Nephron (organoid): ENCODE measurements around the gene PCGF2.

ENCODE experiments used
- H3K27ac Mint-ChIP-seq, 3 experiments: 2 replicates each; pipeline ENCODE4 v1.8.0; 2020; ENCODE audit warnings: mixed read lengths in 3 of 3, mild to moderate bottlenecking in 2 of 3, moderate library complexity in 1 of 3
- H3K27me3 Mint-ChIP-seq: 2 replicates; pipeline ENCODE4 v1.8.0; 2021; ENCODE audit warnings: low read depth, mild to moderate bottlenecking, moderate library complexity, mixed read lengths
- H3K36me3 Mint-ChIP-seq: 2 replicates; pipeline ENCODE4 v1.8.0; 2020; ENCODE audit warnings: low read depth, mixed read lengths
- H3K4me1 Mint-ChIP-seq: 2 replicates; pipeline ENCODE4 v1.8.0; 2020; ENCODE audit warnings: mixed read lengths
- H3K4me3 Mint-ChIP-seq, 3 experiments: 2 replicates each; pipeline ENCODE4 v1.8.0; 2020; ENCODE audit warnings: mild to moderate bottlenecking in 3 of 3, mixed read lengths in 3 of 3, moderate library complexity in 2 of 3
- H3K9me3 Mint-ChIP-seq: 2 replicates; pipeline ENCODE4 v1.8.0; 2020; ENCODE audit warnings: mixed read lengths
- CTCF ChIP-seq, 3 experiments: fragments of 200-600 bp; sonication (generic); IDR thresholded peaks; one replicate each; pipeline ENCODE4 v1.5.0; 2021; ENCODE audit warnings: antibody characterized with exemption in 3 of 3; ENCODE audit not compliant: unreplicated experiment in 3 of 3

The PCGF2 gene

GRCh38 chr17:38705523-38705802, 42.7 kb downstream of the PCGF2 start:
- Mint-ChIP-seq H3K36me3 (peaks cover 16% of the 10 kb centered on the region), H3K9me3 (no peaks in the 10 kb centered on the region), H3K27ac (peak overlapping the region in 1 of 3 experiments; percentile 98), H3K27me3 (peaks cover 31% of the 10 kb centered on the region), H3K4me1 (peaks cover 68% of the 10 kb centered on the region), H3K4me3 (peak overlapping the region; percentile 81 to 96 (median 95))
- no peak for TF ChIP-seq CTCF (IDR thresholded peaks at IDR 0.05; ENCODE audit: unreplicated experiment in 3 of 3)

- Mint-ChIP-seq H3K27ac (peak within 1 kb of the TSS; percentile 95 to 98 (median 97)), H3K9me3 (no peaks in the 10 kb centered on the region), H3K27me3 (peaks cover 27% of the 10 kb centered on the region), H3K36me3 (peaks cover 16% of the 10 kb centered on the region), H3K4me3 (peak within 1 kb of the TSS; percentile 95 to 96 (median 95)), H3K4me1 (peaks cover 67% of the 10 kb centered on the region)
- no peak for TF ChIP-seq CTCF (IDR thresholded peaks at IDR 0.05; ENCODE audit: unreplicated experiment in 3 of 3)
Measured at GRCh38 chr17:38704606-38705522, 43.3 kb downstream of the PCGF2 start, which contains the start of gene MLLT6. Gene MLLT6, plus strand, starts transcription at chr17:38705273. Its CDS starts 360 bp downstream, at chr17:38705633.

GRCh38 chr17:38703742-38704605, 44.2 kb downstream of the PCGF2 start:
- H3K27ac Mint-ChIP-seq = peak overlapping the region; percentile 95 to 98 (median 97)
- H3K4me3 Mint-ChIP-seq = peak overlapping the region; percentile 93 to 96 (median 95)
- no peak for TF ChIP-seq CTCF (IDR thresholded peaks at IDR 0.05; ENCODE audit: unreplicated experiment in 3 of 3)
- peaks cover 10% of the 10 kb centered on the region for H3K36me3 Mint-ChIP-seq
- no peaks in the 10 kb centered on the region for H3K9me3 Mint-ChIP-seq
- H3K4me1 Mint-ChIP-seq = peaks cover 64% of the 10 kb centered on the region
- peaks cover 27% of the 10 kb centered on the region for H3K27me3 Mint-ChIP-seq

- Mint-ChIP-seq H3K36me3 (peaks cover 8% of the 10 kb centered on the region), H3K4me1 (peaks cover 57% of the 10 kb centered on the region), H3K27me3 (peaks cover 27% of the 10 kb centered on the region), H3K9me3 (no peaks in the 10 kb centered on the region), H3K27ac (peak overlapping the region; percentile 95 to 98 (median 97)), H3K4me3 (peak overlapping the region; percentile 93 to 96 (median 95))
- TF ChIP-seq CTCF (IDR thresholded peaks at IDR 0.05; ENCODE audit: unreplicated experiment in 3 of 3) = no peak
Measured at GRCh38 chr17:38702916-38703741, 45.0 kb downstream of the PCGF2 start.

GRCh38 chr17:38702166-38702915, 45.8 kb downstream of the PCGF2 start:
- Mint-ChIP-seq H3K27ac (peak overlapping the region; percentile 95 to 98 (median 97)), H3K9me3 (no peaks in the 10 kb centered on the region), H3K27me3 (peaks cover 27% of the 10 kb centered on the region), H3K36me3 (peaks cover 2% of the 10 kb centered on the region), H3K4me1 (peaks cover 49% of the 10 kb centered on the region), H3K4me3 (peak overlapping the region; percentile 93 to 96 (median 95))
- no peak for TF ChIP-seq CTCF (IDR thresholded peaks at IDR 0.05; ENCODE audit: unreplicated experiment in 3 of 3)
